ENCODE measurements around the gene CHAC2.

- no peak for TF ChIP-seq MAFK (conservative IDR thresholded peaks at IDR 0.05 in 1 of 2, IDR thresholded peaks at IDR 0.05 in 1 of 2; ENCODE audit: low read length in 2 of 2)
- no peak for TF ChIP-seq GATA4 (IDR thresholded peaks at IDR 0.05; ENCODE audit: borderline replicate concordance, low read depth)
- TF ChIP-seq BRCA1 (CRISPR knock-in tag; IDR thresholded peaks at IDR 0.05) = no peak
- no peak for TF ChIP-seq THAP8 (CRISPR knock-in tag; IDR thresholded peaks at IDR 0.05; ENCODE audit: borderline replicate concordance)
- TF ChIP-seq ZNF766 (CRISPR knock-in tag; IDR thresholded peaks at IDR 0.05; ENCODE audit: borderline replicate concordance) = no peak
- peak; percentile 74 for TF ChIP-seq POLR2AphosphoS5 (IDR thresholded peaks at IDR 0.05; ENCODE audit: low read depth, low read length)
These were observed at the start of gene CHAC2 for GRCh38 chr2:53767405-53768241.
